Neural cell (in vitro differentiated cells): ENCODE data around the gene FBN1. TPM values are rescaled to one million over a fixed set of nuclear protein-coding genes. Genes with fewer than 3 reads are reported as not detected.

Experiments
- H2AFZ ChIP-seq: fragments of 200-600, 300-800 bp; sonication (generic), shearing (Covaris generic); 2 replicates; pipeline ENCODE4 v1.6.0; 2014; ENCODE audit warnings: low read depth, mild to moderate bottlenecking, antibody characterized with exemption, low read length, moderate library complexity
- H3F3A ChIP-seq: fragments of 200-600 bp; shearing (Covaris generic); 2 replicates; pipeline ENCODE4 v1.6.1; 2016; ENCODE audit warnings: mild to moderate bottlenecking, moderate library complexity, mixed read lengths, antibody characterized with exemption, low read length; ENCODE audit not compliant: insufficient read depth, poor library complexity, severe bottlenecking
- H3K27ac ChIP-seq: fragments of 200-600, 300-800 bp; sonication (generic), shearing (Covaris generic); 2 replicates; pipeline ENCODE4 v1.5.1; 2014; ENCODE audit warnings: mild to moderate bottlenecking, low read length, moderate library complexity
- H3K27me3 ChIP-seq: fragments of 300-800, 200-600 bp; sonication (generic), shearing (Covaris generic); 2 replicates; pipeline ENCODE4 v1.6.0; 2014; ENCODE audit warnings: mild to moderate bottlenecking, low read depth, low read length, moderate library complexity; ENCODE audit not compliant: insufficient read depth
- H3K36me3 ChIP-seq: fragments of 300-800, 200-600 bp; sonication (generic), shearing (Covaris generic); 2 replicates; pipeline ENCODE4 v1.5.1; 2014; ENCODE audit warnings: mild to moderate bottlenecking, antibody characterized with exemption, low read length, moderate library complexity; ENCODE audit not compliant: insufficient read depth
- H3K4me2 ChIP-seq: fragments of 300-800, 200-600 bp; sonication (generic), shearing (Covaris generic); 2 replicates; pipeline ENCODE4 v1.6.0; 2014; ENCODE audit warnings: mild to moderate bottlenecking, low read length
- H3K4me3 ChIP-seq: fragments of 300-800, 200-600 bp; sonication (generic), shearing (Covaris generic); 2 replicates; pipeline ENCODE4 v1.5.1; 2014; ENCODE audit warnings: mild to moderate bottlenecking, low read length, moderate library complexity
- H3K79me2 ChIP-seq: fragments of 200-600 bp; shearing (Covaris generic); replicated peaks from 2 replicates; pipeline ENCODE4 v1.6.0; 2014; ENCODE audit warnings: mild to moderate bottlenecking, low read length, moderate library complexity; ENCODE audit not compliant: insufficient read depth
- H3K9ac ChIP-seq: fragments of 300-800, 200-600 bp; sonication (generic), shearing (Covaris generic); 2 replicates; pipeline ENCODE4 v1.6.1; 2016; ENCODE audit warnings: mild to moderate bottlenecking, low read length, mixed read lengths
- H3K9me2 ChIP-seq: fragments of 200-600 bp; shearing (Covaris generic); 2 replicates; pipeline ENCODE4 v1.6.1; 2016; ENCODE audit warnings: mild to moderate bottlenecking, low read length, mixed read lengths; ENCODE audit not compliant: insufficient read depth
- H3K9me3 ChIP-seq: fragments of 200-600, 300-800 bp; sonication (generic), shearing (Covaris generic); 2 replicates; pipeline ENCODE4 v1.6.1; 2016; ENCODE audit warnings: mild to moderate bottlenecking, mixed run types, low read length, moderate library complexity, mixed read lengths
- H4K20me1 ChIP-seq: fragments of 200-600 bp; shearing (Covaris generic); 2 replicates; pipeline ENCODE4 v1.6.1; 2016; ENCODE audit warnings: mild to moderate bottlenecking, mixed run types; ENCODE audit not compliant: insufficient read depth
- EP300 ChIP-seq: fragments of 450-650 bp; conservative IDR thresholded peaks from 2 replicates; pipeline ENCODE4 v1.6.1; 2014; ENCODE audit warnings: antibody characterized with exemption, mild to moderate bottlenecking, moderate library complexity; ENCODE audit not compliant: poor library complexity, severe bottlenecking
- EZH2 ChIP-seq: fragments of 200-600, 300-800 bp; shearing (Covaris generic), sonication (generic); IDR thresholded peaks from 2 replicates; pipeline ENCODE4 v1.6.1; 2014; ENCODE audit warnings: antibody characterized with exemption, low read length, borderline replicate concordance, mild to moderate bottlenecking; ENCODE audit not compliant: insufficient read depth, poor library complexity, severe bottlenecking
- MXI1 ChIP-seq: fragments of 450-650 bp; conservative IDR thresholded peaks from 2 replicates; pipeline ENCODE4 v1.6.1; 2014; ENCODE audit warnings: antibody characterized with exemption, mild to moderate bottlenecking; ENCODE audit not compliant: poor library complexity, severe bottlenecking
- POLR2AphosphoS5 ChIP-seq: IDR thresholded peaks from 2 replicates; pipeline ENCODE4 v1.6.1; 2012
- RAD21 ChIP-seq: fragments of 450-650 bp; conservative IDR thresholded peaks from 2 replicates; pipeline ENCODE4 v1.6.1; 2014; ENCODE audit warnings: antibody characterized with exemption, mild to moderate bottlenecking, moderate library complexity
- SMC3 ChIP-seq: fragments of 450-650 bp; conservative IDR thresholded peaks from 2 replicates; pipeline ENCODE4 v1.6.1; 2014; ENCODE audit warnings: antibody characterized with exemption, mild to moderate bottlenecking, moderate library complexity; ENCODE audit not compliant: poor library complexity
- TAF1 ChIP-seq: IDR thresholded peaks from 2 replicates; pipeline ENCODE4 v1.6.1; 2012; ENCODE audit warnings: low read depth
- polyA plus RNA-seq: library from polyadenylated mRNA; depleted of rRNA; stranded (reverse); fragments of >200 nt; gene quantifications from 2 replicates; pipeline ENCODE4 v1.2.3, GENCODE V29; 2014
- TF ChIP-seq, protein P1 (sequence below): IDR thresholded peaks from 2 replicates; pipeline ENCODE4 v1.6.1; 2012; ENCODE audit warnings: borderline replicate concordance
- TF ChIP-seq, protein P2 (sequence below): fragments of 450-650 bp; IDR thresholded peaks from 2 replicates; pipeline ENCODE4 v1.5.1; 2014; ENCODE audit warnings: antibody characterized with exemption, mild to moderate bottlenecking, moderate library complexity; ENCODE audit not compliant: poor library complexity, severe bottlenecking

FBN1 gene
- polyA plus RNA-seq, 1 donor from 2014 or later, result 22.0 TPM

DNA sequence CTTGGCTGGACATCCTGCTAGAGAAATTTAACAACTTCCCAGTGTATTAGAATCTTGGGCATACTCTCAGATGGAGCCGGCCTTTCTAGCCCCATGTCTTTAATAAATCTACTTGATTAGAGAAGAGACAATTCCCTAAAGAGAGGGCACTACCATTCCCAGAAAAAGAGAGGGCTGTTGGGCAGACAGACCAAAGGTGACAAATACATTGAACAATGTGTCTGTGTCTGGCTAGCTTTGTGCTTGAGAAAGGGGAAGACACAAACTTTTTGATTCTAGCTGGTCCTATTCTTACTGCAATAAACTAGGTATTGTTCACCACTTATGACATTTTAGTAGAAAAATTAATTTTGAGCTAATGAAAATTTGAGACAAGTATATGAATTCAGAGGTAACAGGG lies 256.6 kb downstream of the FBN1 start:
- Histone ChIP-seq H3K9ac (no peak overlapping the region), H3K9me2 (no peaks in the 10 kb centered on the region), H3K9me3 (no peaks in the 10 kb centered on the region), H3K4me3 (no peak overlapping the region), H3K4me2 (no peak overlapping the region), H3K79me2 (no peaks in the 10 kb centered on the region), H3K27me3 (no peaks in the 10 kb centered on the region), H4K20me1 (no peaks in the 10 kb centered on the region), H3K27ac (no peak overlapping the region), H3F3A (no peaks in the 10 kb centered on the region), H3K36me3 (no peaks in the 10 kb centered on the region), H2AFZ (no peak overlapping the region)
- TF ChIP-seq EZH2 (no peak), SMC3 (no peak), POLR2AphosphoS5 (no peak), RAD21 (no peak), EP300 (no peak), MXI1 (no peak)

DNA sequence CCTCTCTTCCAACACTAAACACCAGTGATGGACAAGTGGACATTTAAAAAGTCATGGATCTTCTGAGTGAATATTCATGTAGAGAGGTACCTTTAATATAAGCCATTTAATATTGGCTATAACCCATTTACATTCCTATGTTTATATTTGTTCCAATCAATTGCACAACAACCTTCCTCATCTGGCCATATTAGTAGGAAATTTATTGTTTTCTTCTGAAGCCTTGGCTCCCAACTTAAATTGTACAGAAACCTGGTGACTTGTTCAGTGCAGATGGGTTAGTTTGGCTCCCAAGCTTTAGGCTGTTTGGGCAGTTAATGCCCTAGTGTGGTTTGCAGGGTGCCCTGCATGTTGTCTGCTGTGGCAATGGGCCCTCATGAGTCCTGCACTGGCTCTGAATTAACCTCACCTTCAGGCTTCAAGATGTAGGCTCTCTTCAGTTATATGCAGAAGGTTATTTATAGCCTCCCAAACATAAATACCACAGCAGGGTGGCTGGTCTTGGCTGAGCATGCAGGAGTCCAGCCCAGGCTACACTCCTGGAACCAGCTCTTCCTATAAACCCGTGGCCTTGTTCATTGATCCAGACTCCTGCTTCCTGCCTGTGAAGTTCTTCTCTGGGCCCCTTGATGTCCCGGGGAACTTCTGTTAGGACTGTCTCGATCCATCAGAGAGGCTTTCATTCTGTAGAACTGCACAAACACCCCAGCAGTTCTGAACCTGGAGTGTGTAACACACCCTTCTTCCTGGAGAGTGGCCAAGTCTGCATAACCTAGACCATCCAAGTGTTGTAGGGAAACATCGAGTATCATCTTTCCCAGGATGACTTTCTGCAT lies 257.3 kb downstream of the FBN1 start:
- Histone ChIP-seq H2AFZ (no peak overlapping the region), H3F3A (no peaks in the 10 kb centered on the region), H4K20me1 (no peaks in the 10 kb centered on the region), H3K36me3 (no peaks in the 10 kb centered on the region), H3K27ac (no peak overlapping the region), H3K9me2 (no peaks in the 10 kb centered on the region), H3K27me3 (no peaks in the 10 kb centered on the region), H3K4me3 (no peak overlapping the region), H3K9ac (no peak overlapping the region), H3K9me3 (no peaks in the 10 kb centered on the region), H3K79me2 (no peaks in the 10 kb centered on the region), H3K4me2 (no peak overlapping the region)
- TF ChIP-seq, protein P1, sequence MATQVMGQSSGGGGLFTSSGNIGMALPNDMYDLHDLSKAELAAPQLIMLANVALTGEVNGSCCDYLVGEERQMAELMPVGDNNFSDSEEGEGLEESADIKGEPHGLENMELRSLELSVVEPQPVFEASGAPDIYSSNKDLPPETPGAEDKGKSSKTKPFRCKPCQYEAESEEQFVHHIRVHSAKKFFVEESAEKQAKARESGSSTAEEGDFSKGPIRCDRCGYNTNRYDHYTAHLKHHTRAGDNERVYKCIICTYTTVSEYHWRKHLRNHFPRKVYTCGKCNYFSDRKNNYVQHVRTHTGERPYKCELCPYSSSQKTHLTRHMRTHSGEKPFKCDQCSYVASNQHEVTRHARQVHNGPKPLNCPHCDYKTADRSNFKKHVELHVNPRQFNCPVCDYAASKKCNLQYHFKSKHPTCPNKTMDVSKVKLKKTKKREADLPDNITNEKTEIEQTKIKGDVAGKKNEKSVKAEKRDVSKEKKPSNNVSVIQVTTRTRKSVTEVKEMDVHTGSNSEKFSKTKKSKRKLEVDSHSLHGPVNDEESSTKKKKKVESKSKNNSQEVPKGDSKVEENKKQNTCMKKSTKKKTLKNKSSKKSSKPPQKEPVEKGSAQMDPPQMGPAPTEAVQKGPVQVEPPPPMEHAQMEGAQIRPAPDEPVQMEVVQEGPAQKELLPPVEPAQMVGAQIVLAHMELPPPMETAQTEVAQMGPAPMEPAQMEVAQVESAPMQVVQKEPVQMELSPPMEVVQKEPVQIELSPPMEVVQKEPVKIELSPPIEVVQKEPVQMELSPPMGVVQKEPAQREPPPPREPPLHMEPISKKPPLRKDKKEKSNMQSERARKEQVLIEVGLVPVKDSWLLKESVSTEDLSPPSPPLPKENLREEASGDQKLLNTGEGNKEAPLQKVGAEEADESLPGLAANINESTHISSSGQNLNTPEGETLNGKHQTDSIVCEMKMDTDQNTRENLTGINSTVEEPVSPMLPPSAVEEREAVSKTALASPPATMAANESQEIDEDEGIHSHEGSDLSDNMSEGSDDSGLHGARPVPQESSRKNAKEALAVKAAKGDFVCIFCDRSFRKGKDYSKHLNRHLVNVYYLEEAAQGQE, result no peak

DNA sequence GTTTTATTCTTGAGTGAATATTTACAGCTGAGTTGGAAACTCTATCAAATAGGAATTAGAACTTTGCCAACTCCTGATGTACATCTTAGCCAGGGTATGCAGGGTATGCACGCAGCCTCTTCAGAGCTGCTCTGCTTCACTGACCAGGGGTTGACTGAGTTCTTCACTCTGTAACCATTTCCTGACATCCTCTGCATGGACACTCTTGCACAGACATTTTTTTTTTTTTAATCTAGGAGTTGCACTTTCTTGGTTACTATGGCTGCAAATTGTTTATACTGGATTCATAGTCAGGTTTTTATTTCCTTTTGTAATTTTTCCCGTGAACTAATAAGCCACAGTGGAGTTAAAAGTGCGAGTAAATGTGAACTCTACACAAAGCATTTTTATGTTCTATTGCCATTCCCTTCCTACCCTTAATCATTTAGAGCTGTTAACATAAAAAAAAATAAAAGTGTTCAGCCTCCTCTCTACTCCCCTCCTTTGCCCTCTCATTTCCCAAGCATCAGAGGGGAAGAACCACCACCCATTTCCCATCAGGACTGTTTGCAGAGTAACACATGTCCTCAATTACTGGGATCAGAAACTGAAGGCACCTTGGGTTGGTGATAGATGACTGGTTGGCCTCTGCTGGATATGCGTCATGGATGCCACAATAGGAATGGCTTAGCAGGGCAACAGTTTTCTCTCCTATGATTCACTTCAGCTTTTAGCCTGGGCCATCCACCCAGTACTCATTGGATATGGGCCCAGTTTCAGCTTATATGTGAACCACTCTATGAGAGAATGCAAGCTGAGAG lies 260.3 kb downstream of the FBN1 start:
- TF ChIP-seq, protein P1, result no peak
- TF ChIP-seq POLR2AphosphoS5 (no peak), EP300 (no peak), EZH2 (no peak), MXI1 (no peak), TAF1 (no peak), RAD21 (no peak), SMC3 (no peak)
- TF ChIP-seq, protein P2, sequence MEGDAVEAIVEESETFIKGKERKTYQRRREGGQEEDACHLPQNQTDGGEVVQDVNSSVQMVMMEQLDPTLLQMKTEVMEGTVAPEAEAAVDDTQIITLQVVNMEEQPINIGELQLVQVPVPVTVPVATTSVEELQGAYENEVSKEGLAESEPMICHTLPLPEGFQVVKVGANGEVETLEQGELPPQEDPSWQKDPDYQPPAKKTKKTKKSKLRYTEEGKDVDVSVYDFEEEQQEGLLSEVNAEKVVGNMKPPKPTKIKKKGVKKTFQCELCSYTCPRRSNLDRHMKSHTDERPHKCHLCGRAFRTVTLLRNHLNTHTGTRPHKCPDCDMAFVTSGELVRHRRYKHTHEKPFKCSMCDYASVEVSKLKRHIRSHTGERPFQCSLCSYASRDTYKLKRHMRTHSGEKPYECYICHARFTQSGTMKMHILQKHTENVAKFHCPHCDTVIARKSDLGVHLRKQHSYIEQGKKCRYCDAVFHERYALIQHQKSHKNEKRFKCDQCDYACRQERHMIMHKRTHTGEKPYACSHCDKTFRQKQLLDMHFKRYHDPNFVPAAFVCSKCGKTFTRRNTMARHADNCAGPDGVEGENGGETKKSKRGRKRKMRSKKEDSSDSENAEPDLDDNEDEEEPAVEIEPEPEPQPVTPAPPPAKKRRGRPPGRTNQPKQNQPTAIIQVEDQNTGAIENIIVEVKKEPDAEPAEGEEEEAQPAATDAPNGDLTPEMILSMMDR, result no peak
- Histone ChIP-seq H3K79me2 (no peaks in the 10 kb centered on the region), H4K20me1 (no peaks in the 10 kb centered on the region)

More for the DNA sequence above, 260.3 kb downstream of the FBN1 start:
- no peak overlapping the region for H3K9ac ChIP-seq
- H3K9me3 ChIP-seq, result no peaks in the 10 kb centered on the region
- no peak overlapping the region for H3K4me3 ChIP-seq
- no peaks in the 10 kb centered on the region for H3K27me3 ChIP-seq
- H3K27ac ChIP-seq, result no peak overlapping the region
- no peaks in the 10 kb centered on the region for H3K36me3 ChIP-seq
- H3F3A ChIP-seq, result no peaks in the 10 kb centered on the region
- H3K4me2 ChIP-seq, result no peak overlapping the region
- no peaks in the 10 kb centered on the region for H3K9me2 ChIP-seq
- no peak overlapping the region for H2AFZ ChIP-seq
